ENCODE results near the gene WDR13. TPM values are rescaled to one million over a fixed set of nuclear protein-coding genes. Genes with fewer than 3 reads are reported as not detected.

WDR13 gene
- total RNA-seq, 4 donors from 2014 or later = 108 to 182 (median 139) TPM

Small RNA genes lying within 50 kb of the gene (small RNA-seq; reads per million reads assigned to genes)
- 0 reads per million in 4 donors for gene MRPL32P1

Other genes with a start within 250 kb of the WDR13 start
- not detected for gene SSX3, start 240.8 kb upstream of the WDR13 start, total RNA-seq
- gene SSX4, start 214.0 kb upstream of the WDR13 start, total RNA-seq = under 1 TPM in 1 of 4 donors, not detected in 3; 0.27 TPM
- under 1 TPM in 1 of 4 donors, not detected in 3; 0.27 TPM for gene SSX4B, start 185.5 kb upstream of the WDR13 start, total RNA-seq
- gene SLC38A5, start 127.2 kb upstream of the WDR13 start, total RNA-seq = 1 to 10 TPM; 4.2 to 7.9 (median 4.7) TPM
- gene FTSJ1, start 121.3 kb upstream of the WDR13 start, total RNA-seq = 10 to 100 TPM; 31.1 to 43.0 (median 38.9) TPM
- gene PORCN, start 88.5 kb upstream of the WDR13 start, total RNA-seq = 10 to 100 TPM in 3 of 4 donors, 1 to 10 TPM in 1; 9.4 to 21.0 (median 13.2) TPM
- 10 to 100 TPM; 12.9 to 17.7 (median 14.5) TPM for gene EBP, start 75.7 kb upstream of the WDR13 start, total RNA-seq
- 10 to 100 TPM in 3 of 4 donors, 1 to 10 TPM in 1; 8.4 to 16.9 (median 12.7) TPM for gene TBC1D25, start 57.8 kb upstream of the WDR13 start, total RNA-seq
- 100 to 1,000 TPM in 3 of 4 donors, 10 to 100 TPM in 1; 83.7 to 233 (median 182) TPM for gene RBM3, start 23.0 kb upstream of the WDR13 start, total RNA-seq
- gene WAS, start 86.3 kb downstream of the WDR13 start, total RNA-seq = 1 to 10 TPM; 1.6 to 5.4 (median 3.7) TPM
- 10 to 100 TPM in 1 of 4 donors, 1 to 10 TPM in 3; 3.4 to 11.7 (median 5.1) TPM for gene SUV39H1, start 99.2 kb downstream of the WDR13 start, total RNA-seq
- gene GLOD5, start 164.3 kb downstream of the WDR13 start, total RNA-seq = not detected
- not detected for gene GATA1, start 189.1 kb downstream of the WDR13 start, total RNA-seq
- gene HDAC6, start 204.6 kb downstream of the WDR13 start, total RNA-seq = 10 to 100 TPM; 50.7 to 66.8 (median 56.9) TPM
- not detected for gene ERAS, start 229.0 kb downstream of the WDR13 start, total RNA-seq
- gene PCSK1N, start 238.1 kb downstream of the WDR13 start, total RNA-seq = 10 to 100 TPM in 1 of 4 donors, 1 to 10 TPM in 3; 2.3 to 10.6 (median 5.5) TPM